NCI-H2227 (cell line): ENCODE data around the gene KATNAL1.
"Not testable (repeated sequence)": the region's sequence is repeated elsewhere in the genome, so short reads cannot be mapped to it uniquely, and the experiment has no call there.

Source experiments
- DNase-seq: peaks from one replicate; lab custom pipeline; 2025; ENCODE audit not compliant: unreplicated experiment; lab: John Stamatoyannopoulos, UW

The KATNAL1 gene

DNA sequence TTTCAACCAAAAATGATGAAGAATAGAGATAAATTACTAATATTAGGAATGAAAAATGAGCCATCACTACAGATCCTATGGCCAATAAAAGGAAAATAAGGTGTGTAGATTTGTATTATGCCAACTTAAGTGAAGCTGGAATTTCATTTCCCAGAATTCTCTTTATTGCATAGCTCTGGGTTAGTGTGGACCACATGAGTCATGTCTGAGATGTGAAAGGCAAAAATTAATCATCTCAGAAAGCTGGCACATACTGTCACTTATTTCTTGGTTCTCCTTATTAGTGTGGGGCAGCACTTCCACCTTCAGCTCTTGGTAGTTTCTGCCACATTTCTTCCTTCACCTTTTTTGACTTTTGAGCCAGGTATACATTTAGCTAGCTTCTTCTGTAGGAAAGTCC is 82.6 kb downstream of the KATNAL1 start:
- no peak for DNase-seq

DNA sequence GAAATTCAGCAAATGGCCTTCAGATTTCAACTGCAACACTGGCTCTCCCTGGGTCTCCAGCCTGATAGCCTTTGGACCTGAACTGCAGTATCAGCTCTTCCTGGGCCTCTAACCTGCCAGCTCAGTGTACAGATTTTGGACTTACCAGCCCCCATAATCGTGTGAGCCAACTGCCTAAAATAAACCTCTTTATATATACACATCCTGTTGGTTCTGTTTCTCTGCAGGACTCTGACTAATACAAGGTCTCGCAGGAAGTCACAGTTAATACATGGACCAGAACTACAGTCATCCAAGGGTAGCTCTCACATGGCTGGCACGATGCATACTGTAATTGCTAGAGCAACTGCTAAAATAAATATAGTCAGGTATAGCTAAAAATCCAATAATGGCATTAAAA is 85.1 kb downstream of the KATNAL1 start:
- DNase-seq, result no peak

DNA sequence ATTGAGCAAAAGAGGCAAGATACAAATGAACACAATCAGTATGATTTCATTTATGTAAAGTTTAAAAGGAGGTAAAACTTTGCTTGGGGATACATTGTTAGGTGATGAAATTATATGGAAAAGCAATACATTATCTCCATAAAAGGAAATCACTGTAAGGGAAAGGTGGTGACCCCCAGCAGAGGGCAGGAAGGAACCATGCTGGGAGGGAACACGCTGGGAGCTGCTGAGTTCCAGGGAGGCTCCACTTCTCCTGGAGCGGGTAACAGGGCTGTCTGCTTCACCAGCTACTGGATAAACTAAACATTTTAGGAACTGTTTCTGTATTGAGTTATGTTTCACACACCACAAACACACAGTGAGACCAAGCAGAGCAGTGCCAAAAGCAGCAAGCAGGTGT is 91.2 kb downstream of the KATNAL1 start:
- DNase-seq, result no peak

DNA sequence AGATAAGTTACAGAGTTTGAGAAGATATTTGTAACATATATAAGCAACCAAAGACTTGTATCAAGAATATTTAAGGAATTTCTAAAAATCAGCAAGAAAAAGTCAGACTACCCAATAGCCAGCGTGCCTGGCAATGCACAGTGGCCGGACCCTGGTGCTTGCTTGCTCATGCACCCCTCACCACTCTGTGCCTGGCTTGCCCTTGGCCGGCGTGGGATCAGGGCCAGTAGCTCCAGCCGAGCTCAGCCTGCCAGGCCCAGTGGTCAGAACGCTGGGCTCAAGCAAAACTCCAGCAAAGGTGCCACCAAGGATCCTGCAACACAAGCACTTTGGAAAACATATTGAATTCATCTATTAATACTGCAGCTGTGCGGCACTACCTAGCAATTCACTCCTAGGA is 95.1 kb downstream of the KATNAL1 start:
- no peak for DNase-seq

DNA sequence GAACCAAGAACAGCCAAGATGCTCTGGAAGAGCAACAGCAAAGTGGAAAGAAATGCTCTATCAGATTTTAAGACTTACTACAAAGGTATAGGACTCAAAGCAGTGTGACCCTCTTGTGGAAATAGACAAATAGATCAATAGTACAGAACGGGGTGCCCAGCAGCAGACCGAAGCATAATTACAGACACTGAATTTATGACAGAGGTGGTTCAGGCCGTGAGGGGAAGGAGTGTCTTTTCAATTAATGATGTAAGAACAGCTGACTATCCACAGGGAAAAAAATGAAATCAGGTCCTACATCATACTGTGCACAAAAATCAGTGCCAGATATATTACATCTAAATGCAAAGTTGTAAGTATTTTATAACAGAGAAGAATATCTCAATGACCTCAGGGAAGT is 95.6 kb downstream of the KATNAL1 start:
- DNase-seq, result no peak

DNA sequence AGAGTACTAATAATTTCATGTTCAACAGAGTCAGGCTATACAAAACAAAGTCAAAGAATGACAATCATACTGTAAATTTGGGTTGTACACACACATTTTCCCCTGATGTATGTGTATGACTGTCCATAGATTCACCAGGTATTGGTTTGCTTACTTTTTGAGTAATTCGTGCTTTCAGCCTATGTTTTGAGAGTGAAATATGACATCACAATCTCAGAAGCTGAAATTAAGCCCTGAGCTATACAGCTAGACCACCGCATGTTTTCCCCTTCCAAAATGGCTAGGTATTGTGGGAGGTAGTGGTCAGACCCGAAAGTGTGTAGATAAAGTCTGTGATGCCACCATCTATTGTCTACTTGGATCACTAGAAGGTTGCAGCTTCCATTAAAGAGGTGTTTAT is 102.8 kb downstream of the KATNAL1 start:
- no peak for DNase-seq

DNA sequence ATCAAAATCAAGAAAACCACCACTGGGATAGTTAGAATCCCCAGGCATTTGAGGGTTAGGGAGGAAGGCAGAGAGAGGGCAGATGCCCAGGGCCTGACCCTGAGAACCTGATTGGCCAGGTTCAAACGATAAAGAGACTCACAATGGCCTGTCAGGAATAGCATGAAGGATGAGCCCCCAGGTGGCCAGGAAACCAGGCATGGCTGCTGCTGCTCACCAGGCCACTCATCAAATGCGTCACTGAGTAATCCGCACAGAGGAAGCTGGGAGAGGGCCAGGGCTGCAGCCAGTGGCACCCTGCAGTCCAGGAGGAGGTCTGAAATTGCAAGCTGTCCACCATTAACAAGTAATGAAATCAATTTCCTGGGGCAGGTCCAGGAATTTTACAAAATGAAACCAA is 111.3 kb downstream of the KATNAL1 start:
- DNase-seq, result peak; percentile 1

DNA sequence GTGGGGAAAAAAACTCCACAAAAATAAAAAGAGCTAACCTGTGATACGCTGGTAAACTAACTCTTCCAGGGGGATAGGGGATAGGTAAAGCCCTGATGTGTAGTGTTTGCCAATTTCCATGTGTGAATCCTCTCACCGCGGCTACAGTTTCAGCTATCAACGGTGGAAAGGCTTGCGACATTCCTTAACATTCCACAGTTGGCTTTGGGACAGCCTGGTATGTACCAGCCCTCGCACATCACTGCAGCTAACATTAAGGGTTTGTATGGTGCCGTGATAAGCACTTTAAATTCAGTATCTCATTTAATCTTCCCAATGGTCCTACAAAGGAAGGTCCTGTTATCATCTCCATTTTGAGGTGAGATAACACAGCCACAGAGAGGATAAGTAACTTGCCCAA is 112.4 kb downstream of the KATNAL1 start:
- no peak for DNase-seq

DNA sequence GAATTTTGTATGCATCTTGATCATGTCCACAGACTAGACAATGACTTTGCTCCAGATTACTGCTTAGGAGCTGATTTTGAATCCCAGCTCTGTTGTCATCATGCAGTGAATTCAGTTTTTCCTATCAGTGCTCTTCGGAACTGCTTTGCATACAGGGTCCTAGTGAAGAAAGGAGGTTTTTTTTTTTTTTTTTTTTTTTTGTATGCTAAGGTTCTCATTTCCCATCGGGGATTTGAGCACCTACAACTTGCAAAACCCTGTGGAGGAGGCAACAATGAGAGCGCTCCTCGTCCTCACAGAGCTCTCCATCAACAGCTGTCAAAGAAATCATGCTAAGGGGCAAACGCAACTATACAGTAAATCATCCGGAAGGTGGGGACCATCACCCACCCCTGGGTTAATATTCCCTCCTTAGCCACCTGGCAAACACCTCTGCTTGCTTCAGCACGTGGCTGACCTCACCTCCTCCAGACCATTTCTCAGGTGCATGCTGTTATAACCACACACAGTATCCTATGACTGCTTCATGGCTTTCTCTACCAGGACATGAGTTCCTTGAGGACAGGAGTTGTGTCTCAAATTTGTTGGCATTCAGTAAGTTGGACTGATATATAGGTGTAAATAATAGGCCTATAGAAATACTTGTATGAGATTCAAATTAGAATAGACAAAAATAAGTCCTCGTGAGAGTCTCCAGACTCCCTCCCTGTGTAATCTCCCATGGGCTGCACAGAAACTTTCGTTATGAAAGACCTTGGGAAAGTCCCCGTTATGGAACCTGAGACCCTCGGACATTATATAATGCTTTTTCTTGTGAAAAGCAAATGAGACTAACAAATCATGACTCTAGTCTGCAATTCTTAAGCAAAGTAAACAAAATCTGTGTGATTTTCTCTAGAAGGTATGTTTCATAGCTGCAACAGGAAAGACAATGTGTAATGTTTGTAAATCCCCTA is 113.8 kb downstream of the KATNAL1 start:
- DNase-seq, result no peak

DNA sequence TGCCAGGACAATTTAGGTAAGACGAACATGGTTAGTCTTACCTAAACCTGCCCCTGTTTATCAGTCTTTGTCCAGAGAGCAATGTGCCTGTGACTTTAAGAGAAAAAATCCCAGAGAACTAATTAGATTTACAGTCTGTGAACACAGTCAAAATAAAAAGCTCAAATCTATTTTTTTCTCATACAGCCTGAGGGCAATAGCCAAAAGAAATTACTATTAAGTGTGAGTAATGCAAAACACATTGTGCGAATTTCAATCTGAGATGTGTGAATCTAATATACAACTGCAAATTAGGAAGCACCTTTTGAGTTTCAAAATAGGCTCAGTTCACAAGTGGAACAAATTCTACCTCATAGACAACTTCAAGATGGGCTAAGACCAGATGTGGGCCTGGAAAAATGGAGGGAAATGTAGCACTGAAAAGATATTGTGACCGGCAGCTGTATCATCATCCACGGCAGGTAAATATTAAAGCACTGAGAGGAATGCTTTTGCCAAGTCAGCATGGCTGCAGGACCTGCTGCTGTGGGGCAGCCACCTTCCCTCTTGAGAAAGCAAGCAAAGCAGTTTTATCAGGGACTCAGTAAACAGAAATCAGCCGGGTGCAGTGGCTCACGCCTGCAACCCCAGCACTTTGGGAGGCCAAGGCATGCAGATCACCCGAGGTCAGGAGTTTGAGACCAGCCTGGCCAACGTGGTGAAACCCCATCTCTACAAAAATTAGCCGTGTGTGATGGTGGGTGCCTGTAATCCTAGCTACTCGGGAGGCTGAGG is 114.8 kb downstream of the KATNAL1 start:
- DNase-seq, result peak; percentile 3

DNA sequence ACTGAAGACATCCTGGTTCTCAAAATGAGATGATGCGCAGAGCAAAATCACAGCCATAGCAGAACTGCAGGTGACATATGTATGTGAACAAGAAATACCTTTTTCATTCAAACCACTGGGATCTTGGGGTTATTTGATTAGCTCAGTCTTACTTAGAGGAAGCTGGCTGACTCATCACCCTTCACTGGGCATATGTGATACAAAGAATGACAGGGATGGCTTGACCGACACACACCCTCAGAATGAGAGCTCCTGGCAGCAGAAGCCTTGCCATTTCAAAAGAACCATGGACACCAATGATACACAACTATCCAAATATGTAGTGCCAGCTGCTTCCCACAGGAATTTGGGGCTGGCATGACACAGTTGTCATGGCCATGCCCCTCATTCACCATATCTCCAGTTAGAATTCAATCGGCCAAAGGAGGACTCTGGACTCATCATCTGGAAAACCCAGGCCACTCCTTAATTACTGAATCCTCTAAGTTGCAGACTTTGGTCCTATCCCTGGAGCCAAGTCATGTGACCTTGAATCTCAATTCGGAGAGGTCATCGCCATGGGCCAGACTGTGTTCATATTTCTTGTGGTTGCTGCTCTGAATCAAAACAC is 115.8 kb downstream of the KATNAL1 start:
- DNase-seq, result no peak

DNA sequence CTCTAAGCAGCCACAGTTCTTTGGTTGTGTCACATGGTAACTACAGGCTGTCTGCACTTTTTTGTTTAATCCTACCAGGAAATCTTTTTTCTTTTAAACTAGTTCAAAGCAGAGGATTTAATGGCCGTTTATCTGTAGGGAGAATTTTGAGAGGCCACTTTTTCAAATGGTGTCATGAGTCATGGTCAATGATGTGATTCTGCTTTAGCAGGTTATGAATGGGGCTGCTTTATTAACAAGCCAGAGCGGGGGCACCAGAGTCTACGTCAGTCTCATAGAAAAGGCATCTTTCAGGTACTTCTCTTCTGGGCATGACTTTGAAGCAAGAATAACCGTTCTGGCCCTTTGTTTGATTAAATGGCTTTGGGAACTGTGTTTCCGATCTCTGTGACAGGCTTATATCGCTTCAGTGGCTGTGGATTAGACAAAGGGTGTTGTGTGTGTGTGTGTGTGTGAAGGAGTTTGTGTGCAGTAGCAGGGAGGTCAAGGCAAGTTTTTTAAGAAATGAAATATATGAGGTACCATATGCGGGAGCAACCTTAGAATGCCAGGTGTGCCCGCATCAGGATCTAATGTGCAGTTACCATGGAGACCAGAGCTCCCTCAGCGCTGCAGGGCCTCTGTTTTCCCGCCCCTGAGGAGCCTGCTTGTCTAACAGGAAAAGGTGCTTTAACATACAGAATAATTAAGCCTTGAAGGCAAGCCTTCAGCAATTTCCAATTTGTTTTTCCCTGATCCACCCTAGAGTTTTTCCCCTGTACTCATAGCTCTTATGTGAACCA is 120.5 kb downstream of the KATNAL1 start:
- peak; percentile 54 for DNase-seq

DNA sequence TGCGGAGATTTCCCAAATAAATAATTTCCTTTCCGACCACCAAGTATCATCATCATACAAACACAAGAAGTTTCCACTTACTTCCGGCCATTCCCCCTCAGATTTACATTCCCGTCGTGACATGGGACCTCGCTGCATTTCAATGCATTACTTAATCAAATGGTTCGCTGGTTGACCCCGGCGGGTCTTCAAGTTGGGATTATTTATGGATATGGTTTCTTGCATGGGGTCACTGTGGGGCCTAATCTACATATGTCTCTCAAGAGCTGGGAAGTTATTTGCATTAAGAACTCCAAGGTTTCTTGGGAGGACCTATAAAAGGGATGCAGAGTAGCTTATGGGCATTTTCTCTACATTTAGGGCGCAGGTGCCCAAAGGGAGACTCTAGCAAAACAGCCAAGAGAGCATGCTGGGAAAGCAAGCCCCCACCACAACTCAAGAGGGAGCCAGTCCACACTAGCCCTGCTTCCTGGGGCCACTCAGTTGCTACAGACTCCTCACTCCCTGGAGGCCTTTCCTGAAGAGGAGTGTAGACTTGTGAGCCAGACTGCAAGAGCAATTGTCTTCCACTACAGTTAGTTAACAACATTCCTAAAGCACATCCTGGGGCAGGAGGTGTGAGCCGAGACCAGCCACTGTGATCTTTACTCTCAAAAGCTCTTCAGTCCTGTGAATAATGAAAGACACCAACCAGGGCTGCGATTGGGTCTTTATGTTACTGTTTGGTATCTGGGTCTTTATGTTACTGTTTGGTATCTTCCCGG is 125.3 kb downstream of the KATNAL1 start:
- no peak for DNase-seq

DNA sequence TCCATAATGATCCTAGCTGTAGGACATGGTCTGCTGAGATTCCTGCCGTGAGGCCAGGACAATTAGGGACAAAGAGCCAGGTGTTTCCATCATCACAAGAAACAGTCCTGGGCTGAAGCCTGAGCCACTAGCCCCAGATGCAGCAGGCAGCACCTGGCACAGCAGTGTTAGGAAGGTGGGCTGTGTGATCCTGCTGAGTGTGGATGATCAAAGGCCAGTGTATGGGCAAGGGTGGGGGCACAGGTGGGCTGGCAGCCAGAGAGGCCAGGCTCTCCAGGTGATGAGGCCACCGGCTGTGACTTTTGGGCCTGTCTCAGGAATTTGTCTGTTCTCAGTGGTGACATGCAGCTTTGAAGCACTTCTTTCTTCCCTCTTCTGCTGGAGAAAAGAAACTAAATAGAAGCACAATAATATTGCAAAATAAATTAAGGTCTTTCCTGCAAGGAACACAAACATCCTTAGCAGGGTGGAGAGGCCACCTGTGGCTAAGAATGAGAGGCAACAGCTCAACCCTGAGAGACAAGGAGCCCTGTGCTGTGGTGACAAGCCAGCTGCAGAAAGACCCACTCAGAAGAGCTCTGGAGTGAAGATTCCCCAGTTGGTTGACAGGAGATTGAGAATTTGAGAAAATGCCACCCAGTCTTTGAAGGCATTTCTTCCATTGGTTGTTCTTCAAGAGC is 127.6 kb downstream of the KATNAL1 start:
- DNase-seq, result no peak

DNA sequence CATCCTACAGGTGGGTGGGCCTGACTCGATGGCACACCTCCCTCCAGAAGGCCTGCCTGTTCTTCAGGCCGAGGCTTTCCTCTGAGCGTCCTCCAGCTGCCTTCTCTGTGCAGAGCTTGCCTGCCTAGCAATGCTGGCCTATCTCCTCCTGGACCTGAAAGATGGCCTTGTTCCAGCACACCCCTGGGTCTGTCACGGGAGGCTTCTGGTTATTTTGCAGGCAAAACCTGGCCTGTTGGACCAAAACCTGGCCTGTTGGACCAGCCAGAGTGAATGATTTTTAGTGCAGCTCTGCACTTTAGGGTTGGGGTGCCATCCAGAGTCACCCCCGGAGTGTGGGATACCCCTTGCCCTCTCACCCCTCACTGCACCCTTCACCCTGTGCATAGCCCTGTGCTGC is 128.4 kb downstream of the KATNAL1 start:
- no peak for DNase-seq

DNA sequence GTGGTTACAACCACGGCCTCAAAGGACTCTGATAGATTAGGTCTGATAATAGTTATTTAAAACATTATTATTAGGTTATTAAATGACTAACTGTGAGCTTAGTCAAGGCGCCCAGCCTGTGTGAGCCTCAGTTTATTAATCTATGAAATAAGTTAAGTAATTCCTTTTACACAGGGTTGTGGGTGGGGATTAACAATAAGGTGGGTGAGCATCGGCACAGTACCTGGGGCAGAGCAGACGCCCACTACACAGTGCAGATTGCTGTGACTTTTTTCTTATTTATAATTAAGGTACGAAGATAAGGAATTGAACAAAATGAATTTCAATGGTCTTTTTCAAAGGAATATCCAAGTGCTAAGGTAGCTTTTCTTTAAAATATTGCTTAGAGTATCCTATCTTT is 132.2 kb downstream of the KATNAL1 start:
- DNase-seq, result no peak

DNA sequence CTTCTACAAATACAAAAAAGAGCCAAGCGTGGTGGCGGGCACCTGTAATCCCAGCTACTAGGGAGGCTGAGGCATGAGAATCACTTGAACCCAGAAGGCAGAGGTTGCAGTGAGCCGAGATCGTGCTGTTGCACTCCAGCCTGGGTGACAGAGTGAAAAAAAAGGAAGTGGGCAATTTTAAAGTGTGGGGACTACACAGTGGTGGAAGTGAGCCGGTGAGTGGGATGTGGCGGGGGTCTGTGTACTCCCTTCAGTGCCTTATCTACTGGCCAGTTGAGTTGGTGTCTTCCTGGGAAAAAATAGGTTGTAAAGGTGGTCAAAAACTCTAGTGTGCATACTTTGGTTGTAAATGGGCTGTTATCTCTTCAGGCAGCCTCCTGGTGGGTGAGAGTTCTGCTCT is 133.1 kb downstream of the KATNAL1 start:
- DNase-seq, result not testable (repeated sequence)

DNA sequence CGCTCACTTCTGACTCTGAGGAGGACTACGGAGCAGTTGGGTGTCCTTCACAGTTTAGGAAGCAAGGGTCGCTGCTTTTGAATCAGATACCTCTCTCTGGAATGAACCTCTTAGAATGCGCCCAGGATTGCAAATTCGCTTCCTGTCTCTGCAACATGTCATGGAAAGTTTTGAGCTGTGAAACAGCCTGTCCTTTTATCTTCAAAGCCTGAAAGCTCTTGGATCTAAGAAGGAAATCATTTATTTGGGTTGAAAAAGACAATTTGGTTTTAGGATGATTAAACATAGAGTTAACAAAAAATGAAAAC is 134.1 kb downstream of the KATNAL1 start:
- no peak for DNase-seq

DNA sequence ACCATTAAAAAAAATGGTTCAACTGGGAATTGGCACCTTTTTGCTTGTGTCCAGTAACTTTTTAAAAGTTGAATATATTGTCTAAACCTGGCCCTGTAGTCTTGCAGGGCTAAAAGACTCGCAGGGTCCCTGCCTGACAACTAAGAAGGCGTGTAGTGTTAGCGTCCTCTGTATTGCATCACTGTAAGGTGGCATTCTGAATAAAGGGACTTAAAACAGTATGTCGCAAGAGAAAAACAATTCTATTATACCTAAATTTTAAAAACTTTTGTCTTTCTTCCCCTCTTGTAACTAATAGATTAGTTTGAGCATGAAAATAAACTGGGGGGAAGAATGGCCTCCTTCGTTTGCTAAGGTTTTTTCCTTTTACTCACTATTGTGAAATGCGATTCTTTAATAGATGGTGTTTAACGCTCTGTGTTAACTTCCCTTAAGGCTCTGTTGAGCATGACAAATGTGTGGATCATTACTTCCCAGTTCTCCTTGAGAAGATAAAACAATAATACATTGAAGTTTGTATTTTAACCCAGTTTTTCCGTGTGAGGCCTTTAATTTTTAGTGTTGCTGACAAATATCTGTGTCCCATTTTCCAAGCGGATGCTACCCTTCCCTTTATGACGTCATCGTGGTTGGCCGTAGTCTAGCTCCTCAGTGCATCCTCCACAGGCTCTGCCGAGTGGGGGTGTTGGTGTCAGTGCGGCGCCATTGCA is 134.6 kb downstream of the KATNAL1 start:
- DNase-seq, result no peak
